Neuron (in vitro differentiated cells): ENCODE measurements around the gene OR5B2.
"Not testable (repeated sequence)": the region's sequence is repeated elsewhere in the genome, so short reads cannot be mapped to it uniquely, and the experiment has no call there.

Experiments
- H2AFZ ChIP-seq: one replicate; pipeline ENCODE4 v1.6.1; 2013; ENCODE audit warnings: low read depth, mild to moderate bottlenecking, inconsistent platforms, low read length, moderate library complexity
- H3K27me3 ChIP-seq: one replicate; pipeline ENCODE4 v1.6.1; 2013; ENCODE audit warnings: low read length; ENCODE audit not compliant: insufficient read depth
- H3K36me3 ChIP-seq: one replicate; pipeline ENCODE4 v1.6.1; 2013; ENCODE audit warnings: low read length; ENCODE audit not compliant: insufficient read depth
- H3K4me1 ChIP-seq: one replicate; pipeline ENCODE4 v1.6.1; 2013; ENCODE audit warnings: low read length; ENCODE audit not compliant: insufficient read depth
- H3K4me3 ChIP-seq: 2 replicates; pipeline ENCODE4 v1.5.1; 2013; ENCODE audit warnings: mild to moderate bottlenecking, low read length, moderate library complexity
- H3K9me3 ChIP-seq: one replicate; pipeline ENCODE4 v1.6.1; 2013; ENCODE audit warnings: low read length

OR5B2 gene

GRCh38 chr11:58428021-58428420 is at the start of gene OR5B2:
OR5B2 (minus strand) TSS chr11:58428121; CDS start chr11:58423261, 4,860 bp downstream.
- Histone ChIP-seq H3K9me3 (no peaks in the 10 kb centered on the region), H3K4me3 (no peak within 1 kb of the TSS), H2AFZ (no peak within 1 kb of the TSS), H3K27me3 (no peaks in the 10 kb centered on the region), H3K4me1 (no peaks in the 10 kb centered on the region), H3K36me3 (no peaks in the 10 kb centered on the region)

- Histone ChIP-seq H2AFZ (no peak overlapping the region), H3K4me1 (no peaks in the 10 kb centered on the region), H3K4me3 (no peak overlapping the region), H3K36me3 (no peaks in the 10 kb centered on the region), H3K27me3 (no peaks in the 10 kb centered on the region), H3K9me3 (no peaks in the 10 kb centered on the region)
Measured at GRCh38 chr11:58471892-58472291, 44.0 kb upstream of the OR5B2 start.

GRCh38 chr11:58466293-58466692 is 38.4 kb upstream of the OR5B2 start:
- H3K9me3 ChIP-seq: no peaks in the 10 kb centered on the region
- no peaks in the 10 kb centered on the region for H3K27me3 ChIP-seq
- no peak overlapping the region for H3K4me3 ChIP-seq
- no peaks in the 10 kb centered on the region for H3K4me1 ChIP-seq
- no peaks in the 10 kb centered on the region for H3K36me3 ChIP-seq
- no peak overlapping the region for H2AFZ ChIP-seq

- no peaks in the 10 kb centered on the region for H3K9me3 ChIP-seq
- H3K4me1 ChIP-seq: no peaks in the 10 kb centered on the region
- H2AFZ ChIP-seq: no peak overlapping the region
- H3K27me3 ChIP-seq: no peaks in the 10 kb centered on the region
- H3K36me3 ChIP-seq: no peaks in the 10 kb centered on the region
- no peak overlapping the region for H3K4me3 ChIP-seq
Measured at GRCh38 chr11:58465690-58466089, 37.8 kb upstream of the OR5B2 start.

GRCh38 chr11:58451585-58451984 is 23.7 kb upstream of the OR5B2 start:
- Histone ChIP-seq H3K4me1 (no peaks in the 10 kb centered on the region), H3K36me3 (no peaks in the 10 kb centered on the region), H3K9me3 (no peaks in the 10 kb centered on the region), H3K27me3 (no peaks in the 10 kb centered on the region), H2AFZ (no peak overlapping the region), H3K4me3 (no peak overlapping the region)

GRCh38 chr11:58446294-58446693 is 18.4 kb upstream of the OR5B2 start:
- H2AFZ ChIP-seq: no peak overlapping the region
- H3K9me3 ChIP-seq: no peaks in the 10 kb centered on the region
- no peaks in the 10 kb centered on the region for H3K36me3 ChIP-seq
- H3K27me3 ChIP-seq: no peaks in the 10 kb centered on the region
- H3K4me3 ChIP-seq: no peak overlapping the region
- no peaks in the 10 kb centered on the region for H3K4me1 ChIP-seq

GRCh38 chr11:58444300-58444699 is 16.4 kb upstream of the OR5B2 start:
- H3K4me1 ChIP-seq: no peaks in the 10 kb centered on the region

GRCh38 chr11:58442136-58442535 is 14.2 kb upstream of the OR5B2 start, which contains the start of gene OR5B12:
OR5B12 (minus strand) TSS chr11:58442236; CDS start chr11:58440151, 2,085 bp downstream.
- Histone ChIP-seq H3K36me3 (no peaks in the 10 kb centered on the region), H3K4me3 (no peak within 1 kb of the TSS), H2AFZ (no peak within 1 kb of the TSS)

More at GRCh38 chr11:58444300-58444699, 16.4 kb upstream of the OR5B2 start:
- Histone ChIP-seq H3K4me3 (no peak overlapping the region), H3K27me3 (no peaks in the 10 kb centered on the region), H3K9me3 (no peaks in the 10 kb centered on the region), H2AFZ (no peak overlapping the region), H3K36me3 (no peaks in the 10 kb centered on the region)

GRCh38 chr11:58438486-58438885 is 10.6 kb upstream of the OR5B2 start:
- H3K9me3 ChIP-seq: no peaks in the 10 kb centered on the region
- H3K27me3 ChIP-seq: no peaks in the 10 kb centered on the region
- no peaks in the 10 kb centered on the region for H3K4me1 ChIP-seq
- H2AFZ ChIP-seq: no peak overlapping the region
- no peak overlapping the region for H3K4me3 ChIP-seq
- H3K36me3 ChIP-seq: no peaks in the 10 kb centered on the region

More at GRCh38 chr11:58442136-58442535, 14.2 kb upstream of the OR5B2 start, which contains the start of gene OR5B12:
- no peaks in the 10 kb centered on the region for H3K27me3 ChIP-seq
- no peaks in the 10 kb centered on the region for H3K9me3 ChIP-seq
- H3K4me1 ChIP-seq: no peaks in the 10 kb centered on the region

- Histone ChIP-seq H3K36me3 (no peaks in the 10 kb centered on the region), H3K9me3 (no peaks in the 10 kb centered on the region), H3K4me3 (no peak overlapping the region), H3K4me1 (no peaks in the 10 kb centered on the region), H2AFZ (no peak overlapping the region), H3K27me3 (no peaks in the 10 kb centered on the region)
Measured at GRCh38 chr11:58434217-58434616, 6.3 kb upstream of the OR5B2 start.

- Histone ChIP-seq H3K36me3 (no peaks in the 10 kb centered on the region), H3K27me3 (no peaks in the 10 kb centered on the region), H2AFZ (no peak overlapping the region), H3K4me3 (no peak overlapping the region), H3K4me1 (no peaks in the 10 kb centered on the region), H3K9me3 (no peaks in the 10 kb centered on the region)
Measured at GRCh38 chr11:58433638-58434203, 5.8 kb upstream of the OR5B2 start.

GRCh38 chr11:58429273-58429672 is 1.4 kb upstream of the OR5B2 start:
- no peaks in the 10 kb centered on the region for H3K36me3 ChIP-seq
- no peak overlapping the region for H2AFZ ChIP-seq
- no peaks in the 10 kb centered on the region for H3K9me3 ChIP-seq
- H3K27me3 ChIP-seq: no peaks in the 10 kb centered on the region
- no peaks in the 10 kb centered on the region for H3K4me1 ChIP-seq
- H3K4me3 ChIP-seq: no peak overlapping the region

GRCh38 chr11:58406774-58407173 is 21.1 kb downstream of the OR5B2 start, which contains the start of gene OR5B3:
OR5B3 (minus strand) TSS chr11:58406874; CDS start chr11:58403409, 3,465 bp downstream.
- H3K36me3 ChIP-seq: no peaks in the 10 kb centered on the region
- no peaks in the 10 kb centered on the region for H3K4me1 ChIP-seq
- H3K27me3 ChIP-seq: no peaks in the 10 kb centered on the region
- no peak within 1 kb of the TSS for H2AFZ ChIP-seq
- H3K9me3 ChIP-seq: peaks cover 2% of the 10 kb centered on the region
- H3K4me3 ChIP-seq: no peak within 1 kb of the TSS

GRCh38 chr11:58399622-58400021 is 28.3 kb downstream of the OR5B2 start:
- not testable (repeated sequence) for H3K27me3 ChIP-seq, H3K4me3 ChIP-seq, H3K4me1 ChIP-seq, H3K9me3 ChIP-seq, H2AFZ ChIP-seq, H3K36me3 ChIP-seq
